HG03469 (cell line): Measurements from ENCODE around the gene NSG2.

Experiments used
- ATAC-seq: cut with Tn5 transposase; IDR thresholded peaks from one replicate; pipeline ENCODE4 v1.9.1; 2021; ENCODE audit warnings: mild to moderate bottlenecking, moderate library complexity, moderate number of reproducible peaks; ENCODE audit not compliant: unreplicated experiment

The NSG2 gene

DNA sequence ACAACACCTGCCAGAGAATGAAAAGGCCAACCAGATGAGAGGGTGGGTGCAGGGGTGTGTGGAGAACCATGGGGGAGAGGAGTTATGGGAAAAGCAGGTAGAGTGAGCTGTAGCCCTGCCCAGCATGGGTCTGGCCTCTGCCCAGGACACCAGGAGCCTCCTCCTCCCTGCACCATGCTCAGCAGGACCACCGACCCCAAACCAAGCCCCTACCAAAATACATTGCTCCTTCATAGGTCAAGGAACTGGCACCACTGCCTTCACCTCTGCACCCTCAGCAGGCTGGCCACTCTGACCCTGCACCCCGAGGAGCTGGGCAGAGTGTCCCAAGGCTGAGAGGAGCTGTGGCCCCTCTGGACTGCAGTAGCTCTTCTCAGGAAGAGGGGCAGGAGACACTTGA lies 102.0 kb downstream of the NSG2 start:
- ATAC-seq = no peak

DNA sequence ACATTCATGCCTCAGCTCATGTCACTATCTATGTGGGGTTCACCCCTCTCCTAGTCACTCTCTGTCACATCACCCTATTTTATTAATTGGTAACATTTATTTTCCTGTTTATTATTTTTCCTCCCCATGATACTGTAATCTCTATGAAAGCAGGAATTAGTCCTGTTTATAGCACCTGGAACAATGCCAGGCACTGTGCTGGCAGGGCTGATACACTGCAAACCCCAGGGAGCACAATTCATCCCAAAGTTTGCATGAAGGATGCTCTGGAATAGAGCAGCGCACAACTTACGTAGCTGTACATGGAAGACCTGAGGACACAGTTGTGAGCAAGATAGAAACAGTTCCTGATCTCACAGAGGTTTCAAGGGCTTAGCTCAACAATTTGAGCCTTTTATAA lies 103.2 kb downstream of the NSG2 start:
- ATAC-seq = no peak

DNA sequence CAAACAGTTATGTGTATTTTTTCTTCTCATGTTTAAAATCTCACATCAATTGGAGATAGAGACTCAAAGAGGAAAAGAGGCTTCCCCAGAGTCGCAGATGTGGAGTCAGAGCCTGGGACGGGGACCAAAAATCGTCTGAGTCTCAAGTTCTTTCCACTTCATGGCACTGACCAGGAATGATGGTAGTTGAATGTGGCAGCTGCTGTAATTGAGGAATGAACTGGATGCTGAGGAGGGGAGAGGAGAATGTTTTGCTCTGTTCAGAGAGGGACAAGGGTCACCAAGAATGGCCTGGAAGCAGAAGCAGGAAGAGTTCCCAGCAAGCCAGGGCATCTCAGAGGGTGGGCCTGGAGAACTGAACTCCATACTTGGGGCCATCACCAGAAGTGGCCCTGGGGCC lies 103.9 kb downstream of the NSG2 start:
- ATAC-seq = no peak

DNA sequence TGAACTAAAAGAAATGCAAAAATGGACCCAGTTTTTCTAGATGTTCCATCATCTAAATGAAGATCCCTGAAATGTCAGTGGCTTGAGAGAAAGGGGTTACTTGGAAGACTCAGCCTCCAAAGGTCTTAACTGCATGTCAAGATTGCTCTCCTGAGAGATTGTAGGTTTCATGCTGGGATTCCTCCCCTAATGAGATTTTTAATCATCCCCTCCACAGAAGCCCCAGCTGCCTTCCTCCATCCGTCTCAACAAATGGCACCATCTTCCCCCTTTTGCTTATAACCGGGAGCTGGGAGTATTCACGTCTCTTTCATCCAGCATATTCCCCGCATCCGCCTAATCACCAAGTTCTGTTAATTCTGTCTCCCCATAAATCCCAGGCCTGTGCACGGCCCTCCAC lies 104.5 kb downstream of the NSG2 start:
- no peak for ATAC-seq

DNA sequence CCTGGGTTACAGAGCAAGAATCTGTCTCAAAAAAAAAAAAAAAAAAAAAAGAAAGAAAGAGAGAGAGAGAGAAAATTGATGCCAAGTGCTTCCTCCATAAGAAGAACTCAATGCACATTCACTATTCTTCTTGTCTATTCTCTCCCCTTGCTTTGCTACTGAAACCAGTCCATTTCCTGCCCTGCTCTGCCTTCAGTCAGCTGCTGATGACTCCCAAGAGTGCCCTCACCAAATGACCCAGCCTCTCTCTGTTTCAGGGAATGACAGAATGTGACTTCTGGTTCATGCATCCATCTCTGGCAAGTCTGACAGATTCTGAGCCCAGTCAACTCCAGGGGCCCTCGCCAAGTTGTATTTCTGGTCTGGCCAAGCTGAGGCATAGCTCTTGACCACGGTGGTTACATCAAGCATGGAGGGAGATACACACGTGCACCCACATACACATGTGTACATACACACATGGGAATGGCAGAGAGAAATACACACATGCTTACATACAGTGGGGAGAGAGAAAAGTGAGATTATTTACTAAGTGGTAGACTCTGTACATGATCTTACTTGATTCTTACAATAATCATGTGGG lies 106.2 kb downstream of the NSG2 start:
- no peak for ATAC-seq

DNA sequence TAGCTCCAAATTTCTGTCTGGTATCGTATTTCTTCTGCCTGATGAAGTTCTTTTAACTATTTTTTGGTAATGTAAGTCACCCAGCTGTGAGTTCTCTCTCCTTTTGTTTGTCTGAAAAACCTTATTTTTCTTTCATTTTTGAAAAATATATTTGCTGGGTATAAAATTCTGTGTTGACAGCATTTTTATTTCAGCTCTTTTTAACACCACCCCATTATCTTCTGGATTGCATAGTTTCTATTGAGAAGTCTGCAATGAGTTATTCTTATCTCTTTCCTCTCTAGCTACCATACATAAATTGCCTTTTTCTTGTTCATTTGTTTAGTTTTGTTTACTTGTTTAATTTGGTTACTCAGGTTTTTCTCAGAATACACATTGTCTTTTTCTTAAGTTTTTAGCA lies 109.1 kb downstream of the NSG2 start:
- no peak for ATAC-seq

DNA sequence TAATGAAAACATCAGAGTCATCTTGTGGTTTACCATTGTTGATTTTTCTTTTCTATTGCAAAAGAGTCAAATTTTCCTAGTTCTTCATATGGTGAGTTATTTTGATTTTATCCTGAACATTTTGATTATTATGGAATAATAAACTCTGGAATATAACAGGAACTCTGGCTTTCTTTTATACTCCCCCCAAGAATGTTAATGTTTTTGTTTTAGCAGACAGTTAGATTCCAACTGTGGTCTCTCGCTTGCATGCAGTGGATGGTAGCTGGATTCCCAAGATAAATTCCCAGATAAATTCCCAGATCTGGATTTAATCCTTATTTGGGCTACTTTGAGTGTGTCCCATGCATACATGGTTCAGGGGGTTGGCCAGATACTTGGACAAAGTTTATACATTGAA lies 109.8 kb downstream of the NSG2 start:
- ATAC-seq = no peak

DNA sequence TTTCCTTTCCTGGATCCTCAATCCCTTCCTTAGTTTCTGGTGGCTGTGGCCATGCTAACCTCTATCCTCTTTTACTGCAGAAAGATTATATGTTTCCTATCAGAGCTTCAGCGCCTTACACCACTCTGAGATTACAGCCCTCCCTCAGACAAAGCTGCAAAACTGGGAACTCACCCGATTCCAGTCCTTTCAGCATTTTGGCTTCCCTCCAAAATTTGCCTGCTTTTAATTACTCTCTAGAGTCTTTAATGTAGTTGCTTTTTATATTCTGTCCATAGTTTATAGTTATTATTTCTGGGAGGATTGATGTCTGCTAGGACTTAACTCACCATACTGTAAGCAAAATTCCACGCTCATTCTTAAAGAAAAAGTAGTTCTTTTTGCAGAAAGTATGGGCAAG lies 110.2 kb downstream of the NSG2 start:
- no peak for ATAC-seq

DNA sequence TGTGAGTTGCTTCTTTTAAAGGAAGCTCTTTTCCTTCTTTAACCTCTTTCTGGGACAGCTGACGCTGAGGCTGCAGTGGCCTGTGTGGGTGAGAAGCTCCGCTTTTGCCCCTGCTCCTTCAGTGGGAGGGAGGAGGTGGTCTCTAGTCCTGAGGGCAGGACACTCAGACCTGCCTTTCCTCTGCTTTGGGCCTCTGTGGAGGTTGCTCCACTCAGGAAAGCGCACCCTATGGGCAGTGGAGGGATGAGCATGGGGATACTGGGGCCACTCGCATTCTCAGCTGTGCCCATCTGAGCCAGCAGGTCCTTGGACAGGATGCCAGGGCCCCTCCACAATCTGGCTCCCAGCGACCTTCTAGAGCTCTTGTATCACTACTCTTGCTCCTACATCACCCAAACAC lies 111.5 kb downstream of the NSG2 start:
- no peak for ATAC-seq
